Aorta (tissue), 5 donors: ENCODE measurements around the gene DYNC1H1. TPM values are rescaled to one million over a fixed set of nuclear protein-coding genes. Genes with fewer than 3 reads are reported as not detected.

Experiments used
- ATAC-seq: fragments of 200-7000 bp; cut with Tn5 transposase; one replicate; pipeline ENCODE4 v1.9.1; 2022; ENCODE audit warnings: moderate library complexity; ENCODE audit not compliant: low FRiP score
- DNase-seq, 2 donors: peaks; one replicate each; pipeline ENCODE4 v3.0.0-alpha.2; 2020
- H3K27ac ChIP-seq, 2 donors: one replicate each; pipeline ENCODE4 v1.5.1; 2013; ENCODE audit warnings: low read length in 2 of 2, mild to moderate bottlenecking in 2 of 2, moderate library complexity in 2 of 2, control low read depth in 1 of 2, inconsistent platforms in 1 of 2, low read depth in 1 of 2
- H3K27me3 ChIP-seq, 2 donors: one replicate each; pipeline ENCODE4 v1.6.1; 2013; ENCODE audit warnings: control low read depth in 1 of 2, low read length in 1 of 2, mild to moderate bottlenecking in 1 of 2, moderate library complexity in 1 of 2; ENCODE audit not compliant: insufficient read depth in 2 of 2, control insufficient read depth in 1 of 2
- H3K36me3 ChIP-seq, 2 donors: one replicate each; pipeline ENCODE4 v1.6.1; 2013; ENCODE audit warnings: control low read depth in 1 of 2, low read length in 1 of 2, mild to moderate bottlenecking in 1 of 2; ENCODE audit not compliant: insufficient read depth in 2 of 2, control insufficient read depth in 1 of 2
- H3K4me1 ChIP-seq, 2 donors: one replicate each; pipeline ENCODE4 v1.6.1; 2013; ENCODE audit warnings: low read length in 2 of 2, control low read depth in 1 of 2, mild to moderate bottlenecking in 1 of 2, moderate library complexity in 1 of 2; ENCODE audit not compliant: insufficient read depth in 2 of 2, control insufficient read depth in 1 of 2
- H3K4me3 ChIP-seq, 2 donors: one replicate each; pipeline ENCODE4 v1.5.1; 2013; ENCODE audit warnings: low read length in 2 of 2, control low read depth in 1 of 2, mild to moderate bottlenecking in 1 of 2
- H3K9me3 ChIP-seq: one replicate; pipeline ENCODE4 v1.6.1; 2013; ENCODE audit warnings: mild to moderate bottlenecking, low read length; ENCODE audit not compliant: control insufficient read depth
- WGBS, 2 donors: extraction: QIAGEN DNeasy Blood & Tissue Kit; methylation state at CpG; one replicate each; pipeline ENCODE4 v1.1.7; 2013; 5-methylcytosine and 5-hydroxymethylcytosine counted together
- intact Hi-C, 2 donors: fragments of 100-400 bp; cut with DNase I; formaldehyde crosslinking; loops; one replicate each; pipeline versions ENCODE4 v1.14.2 to v1.15.0; 2022
- polyA plus RNA-seq, 2 donors: library from polyadenylated mRNA; stranded (reverse); fragments of 200-250 nt; gene quantifications; one replicate each; pipeline ENCODE4 v1.2.3, GENCODE V29; 2013
- total RNA-seq, 2 donors: library from RNA; stranded (reverse); fragmentation: NEBNext Ultra II Directional; extraction: Animal tissue kit (Norgen Biotek cat#: 25700); gene quantifications; one replicate each; pipeline ENCODE4 v1.2.1, GENCODE V29; 2021
- donor health status: healthy with polysubstance abuse.
- donor health status: Bipolar disorder and iron deficiency.
- donor health status: DM: no; HTN: no; CAD: no.
- donor health status: DM: no; HTN: no; CAD: no.
- donor health status: DM: yes; HTN: yes; CAD: no.

DYNC1H1 gene
- total and polyA plus RNA-seq, 4 donors, result 26.5 to 481 (median 301) TPM

DNA sequence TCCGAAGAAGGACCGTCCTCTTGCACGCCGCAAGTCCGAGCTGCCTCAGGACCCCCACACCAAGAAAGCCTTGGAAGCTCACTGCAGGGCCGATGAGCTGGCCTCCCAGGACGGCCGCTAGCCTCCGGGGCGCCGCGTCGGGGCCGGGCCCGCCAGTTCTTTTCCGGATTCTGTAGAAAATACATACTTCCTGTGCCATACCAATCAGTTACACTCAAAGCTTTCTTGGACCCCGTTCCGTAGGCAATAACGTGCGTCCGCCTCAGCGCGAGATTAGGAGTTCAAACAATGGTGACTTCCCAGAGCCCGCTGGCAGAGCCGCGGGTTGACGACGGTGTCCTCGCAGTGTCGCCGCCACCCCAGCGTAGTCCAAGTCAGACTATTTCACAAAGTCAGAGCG lies 39.2 kb upstream of the DYNC1H1 start:
- DNase-seq, result no peak
- Histone ChIP-seq H3K27ac (no peak overlapping the region), H3K27me3 (no peaks in the 10 kb centered on the region), H3K36me3 (no peaks in the 10 kb centered on the region), H3K4me1 (no peaks in the 10 kb centered on the region), H3K9me3 (no peaks in the 10 kb centered on the region), H3K4me3 (no peak overlapping the region)
- intact Hi-C loops, result no loop called here
- no peak for ATAC-seq
- 96% methylated on average over 33 of the region's 33 CpGs for WGBS, 2 donors

DNA sequence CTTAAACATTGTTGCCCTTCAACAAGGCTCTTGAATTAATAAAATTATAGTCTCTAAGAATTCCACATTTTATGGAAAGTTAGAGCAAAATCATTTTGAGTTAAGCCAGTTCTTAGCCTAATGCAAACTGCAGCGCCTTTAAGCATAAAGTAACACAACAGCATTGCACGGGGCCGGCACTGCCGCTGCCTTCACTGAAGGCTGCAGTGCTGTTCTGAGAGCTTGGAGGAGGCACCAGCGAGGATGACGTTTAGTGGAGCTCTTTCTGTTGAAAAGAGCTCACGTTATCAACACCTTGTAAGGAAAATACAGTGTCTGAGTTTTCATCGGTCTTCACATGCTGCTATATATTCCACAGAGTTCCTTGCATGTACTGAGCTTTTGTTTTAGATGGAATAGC lies 38.3 kb upstream of the DYNC1H1 start:
- no peak for DNase-seq
- WGBS, 2 donors, result 81 to 82% methylated on average over 8 of the region's 8 CpGs
- H3K36me3 ChIP-seq, result no peaks in the 10 kb centered on the region
- H3K27me3 ChIP-seq, result no peaks in the 10 kb centered on the region
- no peaks in the 10 kb centered on the region for H3K4me1 ChIP-seq
- H3K9me3 ChIP-seq, result no peaks in the 10 kb centered on the region
- H3K4me3 ChIP-seq, result no peak overlapping the region
- H3K27ac ChIP-seq, result no peak overlapping the region
- intact Hi-C loops, result no loop called here
- ATAC-seq, result no peak

DNA sequence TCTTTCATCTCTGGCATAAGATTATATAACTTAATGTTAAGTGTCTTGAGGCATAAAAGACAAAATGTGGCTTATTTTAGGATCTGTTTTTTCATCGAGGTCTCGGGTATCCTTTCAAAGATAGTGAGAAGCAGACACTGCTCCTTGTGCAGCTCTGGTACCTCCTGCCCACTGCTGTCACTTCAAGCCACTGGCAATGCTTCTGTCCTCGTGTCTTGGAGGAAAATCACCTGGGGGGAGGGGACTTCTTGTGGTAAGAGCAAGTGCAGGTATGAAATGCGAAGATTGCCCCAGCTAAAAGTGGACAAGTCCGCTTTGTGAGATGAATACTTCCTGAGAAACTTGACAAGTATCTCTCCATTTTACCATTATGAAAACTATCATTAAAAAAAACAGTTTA lies 37.8 kb upstream of the DYNC1H1 start:
- intact Hi-C loops, result no loop called here
- DNase-seq (no peak), ATAC-seq (no peak)
- Histone ChIP-seq H3K4me1 (no peaks in the 10 kb centered on the region), H3K4me3 (no peak overlapping the region), H3K36me3 (no peaks in the 10 kb centered on the region), H3K27me3 (no peaks in the 10 kb centered on the region), H3K9me3 (no peaks in the 10 kb centered on the region), H3K27ac (no peak overlapping the region)
- 77 to 78% methylated on average over 5 of the region's 5 CpGs for WGBS, 2 donors

DNA sequence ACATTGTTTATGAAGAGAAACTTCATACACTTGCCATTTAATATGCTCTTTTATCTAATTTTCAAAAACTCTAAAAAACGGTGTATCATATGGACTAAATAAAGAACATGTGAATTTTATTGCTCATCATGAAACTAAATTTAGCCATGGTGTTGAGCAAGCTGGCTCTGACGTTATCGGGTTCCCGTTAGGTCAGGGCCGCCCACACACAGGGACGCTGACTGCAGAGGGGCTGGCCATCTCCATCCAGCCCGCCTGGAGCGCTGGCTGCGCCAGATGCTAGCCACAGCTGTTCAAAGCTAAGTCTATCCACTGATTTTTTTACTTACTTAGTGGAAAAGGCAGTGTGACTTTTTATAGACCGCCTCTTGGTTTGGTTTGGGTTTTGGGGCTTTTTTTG lies 36.5 kb upstream of the DYNC1H1 start:
- intact Hi-C loops, result no loop called here
- Histone ChIP-seq H3K9me3 (no peaks in the 10 kb centered on the region), H3K4me3 (no peak overlapping the region), H3K27me3 (no peaks in the 10 kb centered on the region), H3K4me1 (no peaks in the 10 kb centered on the region), H3K36me3 (no peaks in the 10 kb centered on the region), H3K27ac (no peak overlapping the region)
- WGBS, 2 donors, result 15 to 18% methylated on average over 10 of the region's 10 CpGs
- peak; percentile 95 for DNase-seq
- ATAC-seq, result peak; percentile 94

DNA sequence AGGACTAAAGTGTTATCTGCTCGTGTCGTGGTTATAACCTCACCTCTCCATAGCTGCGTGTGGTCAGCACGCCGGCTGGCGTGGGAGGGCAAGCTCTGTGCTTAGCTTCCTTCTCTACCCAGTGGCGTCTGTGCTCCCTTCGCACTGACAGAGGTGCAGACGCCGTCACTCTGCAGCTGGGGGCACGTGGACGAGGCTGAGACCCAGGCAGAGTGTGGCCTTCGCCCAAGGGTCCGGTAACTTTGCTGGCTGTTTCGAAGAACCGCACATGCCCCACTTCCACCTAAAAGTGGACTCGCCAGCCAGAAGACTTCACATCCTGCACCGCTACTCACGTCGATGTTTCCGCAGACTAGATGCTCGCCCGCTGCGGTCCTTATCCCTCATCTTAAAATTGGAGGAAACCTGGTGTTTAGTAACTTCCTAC lies 35.9 kb upstream of the DYNC1H1 start:
- no peaks in the 10 kb centered on the region for H3K9me3 ChIP-seq
- 89 to 93% methylated on average over 24 of the region's 24 CpGs for WGBS, 2 donors
- no peak for DNase-seq
- no peaks in the 10 kb centered on the region for H3K36me3 ChIP-seq
- peak; percentile 16 for ATAC-seq
- H3K27me3 ChIP-seq, result no peaks in the 10 kb centered on the region
- H3K4me3 ChIP-seq, result no peak overlapping the region
- H3K27ac ChIP-seq, result no peak overlapping the region
- intact Hi-C loops, result no loop called here
- no peaks in the 10 kb centered on the region for H3K4me1 ChIP-seq

DNA sequence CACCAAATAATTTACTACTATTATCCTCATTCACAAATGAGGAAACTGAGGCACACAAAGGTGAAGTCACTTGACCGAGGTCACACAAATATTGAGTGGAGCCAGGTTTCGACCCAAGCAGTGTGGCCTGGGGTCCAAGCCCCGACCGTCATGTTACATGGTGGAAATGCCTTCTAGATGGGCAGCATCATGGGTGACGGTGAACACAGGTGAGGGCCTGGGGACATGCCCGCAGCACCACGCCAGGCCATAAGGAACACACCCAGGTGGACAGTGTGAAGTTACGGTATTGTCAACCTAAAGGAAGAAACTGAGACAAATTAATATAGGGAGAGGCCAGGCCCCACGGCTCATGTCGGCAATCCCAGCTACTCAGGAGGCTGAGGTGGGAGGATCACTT lies 35.3 kb upstream of the DYNC1H1 start:
- H3K27ac ChIP-seq, result no peak overlapping the region
- no peaks in the 10 kb centered on the region for H3K27me3 ChIP-seq
- WGBS, 2 donors, result 95 to 97% methylated on average over 10 of the region's 10 CpGs
- no peaks in the 10 kb centered on the region for H3K4me1 ChIP-seq
- no peaks in the 10 kb centered on the region for H3K36me3 ChIP-seq
- intact Hi-C loops, result no loop called here
- ATAC-seq, result no peak
- DNase-seq, result peak; percentile 20 to 65
- H3K4me3 ChIP-seq, result no peak overlapping the region
- H3K9me3 ChIP-seq, result no peaks in the 10 kb centered on the region

DNA sequence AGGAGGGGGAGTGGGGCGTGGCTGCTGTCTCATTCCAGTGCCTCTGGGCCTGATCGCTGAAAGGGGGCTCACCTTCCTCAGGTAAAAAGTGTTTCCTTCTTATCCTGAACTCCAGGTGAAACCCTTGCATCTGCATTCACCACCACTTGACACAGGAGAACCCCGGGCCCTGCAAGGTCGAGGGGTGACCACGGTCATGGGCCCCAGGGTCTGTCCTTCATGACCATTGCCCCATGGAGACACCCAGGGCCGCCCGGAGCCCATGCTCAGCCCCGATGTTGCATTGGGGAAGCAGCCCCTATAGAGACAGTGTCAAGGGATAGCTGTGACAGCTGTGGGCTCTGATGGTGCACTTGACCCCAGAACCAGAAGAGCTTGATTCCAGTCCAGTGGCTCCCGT lies 34.4 kb upstream of the DYNC1H1 start:
- WGBS, 2 donors, result 88 to 90% methylated on average over 9 of the region's 9 CpGs
- intact Hi-C loops, result no loop called here
- DNase-seq (peak; percentile 29 to 64), ATAC-seq (no peak)
- Histone ChIP-seq H3K36me3 (no peaks in the 10 kb centered on the region), H3K27ac (no peak overlapping the region), H3K27me3 (no peaks in the 10 kb centered on the region), H3K9me3 (no peaks in the 10 kb centered on the region), H3K4me1 (no peaks in the 10 kb centered on the region), H3K4me3 (no peak overlapping the region)

DNA sequence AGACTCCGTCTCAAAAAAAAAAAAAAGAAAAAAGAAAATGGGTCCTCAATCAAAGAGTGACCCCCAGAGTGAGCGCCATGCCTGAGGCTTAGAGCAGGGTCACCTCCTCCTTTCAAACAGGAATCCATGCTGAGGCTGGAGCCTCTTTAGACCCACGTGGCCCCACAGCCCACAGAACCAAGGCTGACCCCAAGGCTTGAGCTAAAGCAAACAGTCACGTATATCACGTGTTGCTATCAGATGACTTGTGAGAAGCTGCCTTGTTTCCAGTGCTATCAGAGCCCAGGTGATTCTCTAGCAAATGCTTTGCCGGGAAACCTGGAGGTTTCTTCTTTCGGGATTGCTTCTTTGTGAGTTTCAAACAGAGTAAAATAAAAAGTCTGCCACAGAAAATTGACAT lies 31.7 kb upstream of the DYNC1H1 start:
- intact Hi-C loops, result no loop called here
- Histone ChIP-seq H3K4me3 (no peak overlapping the region), H3K9me3 (no peaks in the 10 kb centered on the region), H3K36me3 (no peaks in the 10 kb centered on the region), H3K27ac (no peak overlapping the region), H3K27me3 (no peaks in the 10 kb centered on the region), H3K4me1 (no peaks in the 10 kb centered on the region)
- WGBS, 2 donors, result 56 to 60% methylated on average over 7 of the region's 7 CpGs
- ATAC-seq (no peak), DNase-seq (peak; percentile 2 to 19)

DNA sequence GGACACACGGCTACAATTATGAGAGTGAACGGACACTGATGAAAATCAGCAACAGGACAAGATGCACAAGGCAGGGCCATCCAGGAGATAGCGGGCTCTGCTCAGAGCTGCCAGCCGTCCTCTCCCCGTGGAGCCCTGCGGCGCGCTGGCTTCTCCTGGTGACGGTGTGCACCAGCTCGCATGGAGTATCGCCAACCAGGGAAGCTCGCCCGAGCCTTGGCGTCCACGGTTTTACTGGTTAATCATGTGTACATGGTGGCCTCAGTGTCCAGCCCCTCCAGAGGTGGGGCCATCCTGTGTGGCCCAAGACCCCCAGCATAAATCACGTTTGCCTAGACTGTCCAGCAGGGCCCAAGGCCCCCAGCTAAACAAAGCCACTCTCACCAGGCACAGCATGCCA lies 31.2 kb upstream of the DYNC1H1 start:
- no peaks in the 10 kb centered on the region for H3K9me3 ChIP-seq
- H3K4me1 ChIP-seq, result no peaks in the 10 kb centered on the region
- no peaks in the 10 kb centered on the region for H3K36me3 ChIP-seq
- H3K27ac ChIP-seq, result no peak overlapping the region
- WGBS, 2 donors, result 84 to 85% methylated on average over 16 of the region's 16 CpGs
- ATAC-seq (no peak), DNase-seq (peak; percentile 24 to 70)
- H3K27me3 ChIP-seq, result no peaks in the 10 kb centered on the region
- H3K4me3 ChIP-seq, result no peak overlapping the region
- intact Hi-C loops, result no loop called here
